Femur (tissue), 1 donor: ENCODE measurements around the gene PTP4A2.
"Not testable (repeated sequence)": the region's sequence is repeated elsewhere in the genome, so short reads cannot be mapped to it uniquely, and the experiment has no call there.

Experiments used
- DNase-seq: peaks from one replicate; pipeline ENCODE4 v3.0.0-alpha.2; 2017

PTP4A2 gene

DNA sequence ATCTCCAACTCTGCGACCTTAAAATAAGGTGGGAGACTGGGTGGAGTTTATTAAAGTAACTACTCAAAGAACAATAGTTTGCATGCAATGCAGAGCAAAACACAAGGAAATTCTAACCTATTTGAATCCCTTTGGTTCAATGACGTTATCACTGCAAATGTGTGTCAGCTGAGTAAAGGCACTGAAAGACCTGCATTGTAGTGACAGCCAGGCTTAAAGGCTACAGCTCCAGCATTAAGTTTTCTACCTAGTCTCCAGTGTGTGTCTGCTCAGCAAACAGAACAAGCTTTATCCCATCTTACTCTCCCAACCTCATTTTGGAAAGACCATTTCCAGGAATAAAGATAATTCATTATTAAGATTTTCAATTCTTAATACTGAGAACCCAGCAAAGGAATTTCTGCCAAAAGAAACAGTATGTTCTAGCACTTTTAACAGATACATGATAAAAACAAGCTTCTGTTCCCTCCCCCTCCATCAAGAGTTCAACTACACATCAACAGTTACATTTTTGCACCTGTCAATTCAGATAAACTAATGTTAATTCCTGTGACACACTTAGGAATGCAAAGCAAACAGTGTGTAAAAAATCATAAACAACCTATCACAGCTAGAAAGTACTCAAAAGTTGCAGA is 14.2 kb downstream of the PTP4A2 start:
- no peak for DNase-seq

DNA sequence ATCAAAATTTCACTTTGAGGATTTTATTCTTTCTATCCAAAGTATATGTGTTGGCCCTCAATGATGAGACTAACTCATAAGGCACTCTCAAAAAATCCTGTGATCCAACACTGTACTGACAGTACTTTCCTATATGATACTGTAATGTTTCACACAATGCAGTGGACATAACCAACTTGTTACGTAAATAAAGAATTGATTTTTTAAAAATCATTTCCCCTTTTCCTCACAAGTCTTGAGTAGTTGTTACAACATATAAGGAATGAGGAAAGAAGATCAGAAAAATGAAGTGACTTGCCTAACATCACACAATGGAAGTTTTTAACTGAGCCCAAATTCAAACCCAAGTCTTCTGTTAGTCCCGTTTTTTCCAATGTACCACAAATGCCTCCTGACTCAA is 17.2 kb downstream of the PTP4A2 start:
- DNase-seq, result no peak

DNA sequence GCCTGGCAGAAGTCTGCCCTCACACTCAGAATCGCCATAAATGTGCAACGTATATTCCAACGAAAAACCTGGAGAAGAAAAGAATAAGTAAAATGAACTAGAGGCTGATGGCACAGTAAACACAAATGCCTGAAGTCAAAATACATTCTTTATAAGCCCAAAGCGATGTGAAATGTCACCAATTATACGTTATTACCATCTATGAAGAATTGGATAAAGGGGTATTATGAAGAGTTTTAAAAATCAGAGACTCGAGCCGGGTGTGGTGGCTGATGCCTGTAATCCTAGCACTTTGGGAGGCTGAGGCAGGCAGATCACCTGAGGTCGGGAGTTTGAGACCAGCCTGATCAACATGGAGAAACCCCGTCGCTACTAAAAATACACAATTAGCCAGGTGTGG is 18.6 kb downstream of the PTP4A2 start:
- DNase-seq, result no peak

DNA sequence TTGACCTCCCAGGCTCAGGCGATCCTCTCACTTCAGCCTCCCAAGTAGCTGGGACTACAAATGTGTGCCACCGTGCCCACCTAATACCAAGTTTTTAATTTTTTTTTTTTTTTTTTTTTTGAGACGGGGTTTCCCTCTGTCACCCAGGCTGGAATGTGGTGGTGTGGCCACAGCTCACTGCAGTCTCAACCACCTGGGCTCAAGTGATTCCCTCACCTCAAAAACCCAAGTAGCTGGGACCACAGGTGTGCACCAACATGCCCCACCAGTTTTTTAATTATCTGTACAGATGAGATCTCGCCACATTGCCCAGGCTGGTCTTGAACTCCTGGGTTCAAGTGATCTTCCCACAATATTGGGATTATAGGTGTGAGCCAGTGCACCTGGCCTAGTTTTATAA is 22.7 kb downstream of the PTP4A2 start:
- no peak for DNase-seq

DNA sequence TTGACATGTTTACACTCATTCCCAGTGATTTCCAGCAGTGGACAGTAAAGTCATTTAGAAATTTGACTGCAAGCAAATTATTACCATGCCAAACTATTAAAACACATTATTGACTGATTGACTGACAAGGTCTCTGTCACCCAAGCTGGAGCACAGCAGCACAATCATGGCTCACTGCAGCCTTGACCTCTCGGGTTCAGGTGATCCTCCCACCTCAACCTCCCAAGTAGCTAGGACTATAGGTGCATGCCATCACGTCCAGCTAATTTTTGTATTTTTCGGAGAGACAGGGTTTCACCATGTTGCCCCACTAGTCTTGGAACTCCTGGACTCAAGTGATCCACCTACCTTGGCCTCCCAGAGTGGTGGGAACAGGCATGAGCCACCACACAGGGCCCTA is 24.2 kb downstream of the PTP4A2 start:
- no peak for DNase-seq

DNA sequence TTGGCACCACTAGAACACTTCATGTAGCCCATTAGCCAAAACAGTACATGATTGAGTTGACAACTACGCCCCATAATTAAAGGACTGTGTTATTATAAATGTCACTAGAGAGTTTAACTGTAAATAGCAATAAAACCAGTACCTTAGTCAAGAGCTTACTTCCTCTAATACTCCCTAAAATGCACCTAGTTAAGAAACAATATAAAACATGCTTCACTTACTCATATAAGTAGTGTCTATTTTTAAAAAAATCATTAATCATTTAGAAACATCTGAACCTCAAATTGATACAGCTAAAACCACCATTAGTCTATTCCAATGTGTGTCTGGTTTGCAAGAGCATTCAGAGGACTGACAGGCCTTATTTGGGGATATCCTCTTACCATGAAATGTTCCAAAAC is 25.3 kb downstream of the PTP4A2 start:
- DNase-seq, result no peak

DNA sequence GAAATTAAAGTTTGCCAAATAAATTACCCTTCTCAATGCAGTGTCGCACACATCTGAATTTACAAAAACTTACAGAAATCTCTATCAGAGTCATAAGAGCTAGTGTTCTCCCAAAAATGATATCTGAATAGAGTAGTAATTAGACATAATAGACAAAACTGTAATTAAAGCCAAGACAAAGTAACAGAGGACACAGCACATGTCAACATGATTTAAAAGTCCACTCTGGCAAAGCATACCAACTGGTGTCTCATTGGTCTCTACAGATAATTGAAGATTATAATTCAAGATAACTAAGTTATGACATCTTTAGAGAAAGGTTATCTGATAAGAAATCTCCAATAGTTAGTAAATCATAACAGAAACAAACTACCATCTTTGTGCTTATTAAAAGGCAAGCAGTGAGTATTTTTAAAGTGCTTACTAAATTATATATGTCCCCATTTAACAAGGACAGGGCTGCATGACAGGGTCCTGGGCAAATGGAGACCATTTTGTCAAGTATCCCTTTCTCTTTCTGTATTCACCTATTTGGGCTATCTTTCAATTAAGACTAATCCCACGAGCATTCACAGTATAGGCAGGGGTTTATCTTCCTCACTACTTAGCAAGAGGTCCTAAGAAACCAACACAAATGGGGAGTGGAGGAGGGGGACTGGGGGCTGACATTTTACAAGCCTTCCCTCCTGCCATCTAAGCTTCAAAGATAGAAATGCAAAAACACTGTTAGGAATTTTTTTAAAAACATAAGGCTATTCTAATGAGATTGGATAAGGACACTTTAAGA is 26.0 kb downstream of the PTP4A2 start:
- DNase-seq, result no peak

DNA sequence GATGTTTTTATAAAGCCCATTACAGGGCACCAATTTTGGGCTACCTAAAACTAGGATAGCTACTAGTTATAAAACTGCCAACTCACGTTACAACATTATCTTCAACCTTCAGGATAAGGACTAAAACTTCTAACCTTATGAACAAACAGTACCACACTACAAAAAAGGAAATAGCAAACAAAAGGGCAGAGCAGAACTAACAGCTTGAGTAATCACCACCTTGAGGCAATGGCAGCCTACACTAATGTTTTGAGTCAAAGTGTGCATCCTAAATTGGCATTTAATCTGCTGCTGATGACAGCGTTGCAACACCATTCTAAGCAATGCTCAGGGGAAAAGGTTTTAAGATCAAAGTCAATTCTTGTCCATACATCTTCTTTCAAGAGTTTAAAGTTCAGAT is 27.2 kb downstream of the PTP4A2 start:
- no peak for DNase-seq

DNA sequence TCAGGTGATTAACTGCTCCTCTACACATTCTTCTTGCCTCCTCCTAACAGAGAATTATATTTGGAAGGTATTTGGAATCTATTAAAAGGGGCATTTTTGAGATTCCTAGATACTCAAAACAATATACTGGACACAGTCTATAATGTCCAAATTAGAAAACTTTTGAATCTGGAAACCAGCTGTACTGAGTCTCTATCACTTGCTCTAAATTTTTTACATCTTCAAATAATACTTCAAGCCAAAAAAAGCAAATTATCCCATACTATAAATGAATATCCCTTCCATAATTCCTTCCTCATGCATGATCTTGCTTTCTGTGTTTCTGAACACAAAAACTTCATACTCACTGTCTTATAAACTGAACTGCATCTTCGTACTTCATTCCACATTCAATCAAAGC is 28.5 kb downstream of the PTP4A2 start:
- no peak for DNase-seq

DNA sequence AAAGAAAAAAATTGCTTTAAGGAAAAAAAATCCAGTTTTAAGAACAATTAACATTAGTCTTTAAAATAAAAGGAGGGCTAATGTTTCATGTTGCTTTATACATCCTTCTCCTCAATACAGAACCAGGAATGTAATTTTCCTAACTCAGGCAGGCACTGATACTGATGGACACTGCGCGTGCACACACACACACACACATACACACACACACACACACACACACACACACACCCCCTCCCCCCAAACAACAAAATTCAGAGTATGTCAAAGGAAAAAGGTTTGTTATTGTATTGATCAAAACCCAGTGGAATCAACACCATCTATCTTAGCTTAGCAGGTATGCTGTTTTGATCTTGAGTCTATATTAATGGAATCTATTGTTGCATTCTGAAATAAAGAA is 31.6 kb downstream of the PTP4A2 start:
- DNase-seq, result no peak

DNA sequence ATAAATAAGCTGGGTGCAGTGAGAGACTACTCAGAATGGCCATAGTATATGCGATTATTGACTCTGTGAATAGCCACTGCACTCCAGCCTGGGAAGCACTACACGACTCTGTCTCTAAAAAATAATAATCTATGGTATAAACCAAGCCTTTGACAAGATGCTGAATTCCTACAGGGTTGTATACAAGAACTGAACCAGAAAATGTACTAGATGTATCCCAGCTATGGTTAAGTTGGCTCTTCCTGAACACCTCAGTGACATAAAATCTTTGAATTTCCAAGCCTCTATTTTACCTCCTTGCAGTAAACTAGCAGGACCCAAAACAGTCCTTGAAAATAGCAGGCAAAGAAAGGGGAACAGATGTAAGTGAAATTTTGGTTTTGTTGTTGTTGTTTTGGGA is 32.5 kb downstream of the PTP4A2 start:
- DNase-seq, result no peak

DNA sequence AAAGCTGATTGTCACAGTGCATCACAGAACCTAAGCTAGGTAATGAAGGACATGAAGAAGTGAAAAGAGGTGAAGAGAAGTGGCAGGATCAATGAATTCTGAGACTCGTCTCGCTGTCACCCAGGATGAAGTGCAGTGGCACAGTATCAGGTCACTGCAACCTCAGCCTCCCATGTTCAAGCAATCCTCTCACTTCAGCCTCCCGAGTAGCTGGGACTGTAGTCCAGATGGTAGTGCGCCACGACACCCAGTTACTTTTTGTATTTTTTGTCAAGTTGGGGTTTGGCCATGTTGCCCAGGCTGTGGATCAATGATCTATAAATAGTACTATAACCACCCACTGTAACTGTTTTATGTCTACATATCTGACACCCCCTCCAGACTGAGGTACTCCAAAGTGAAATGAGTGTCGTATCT is 33.1 kb downstream of the PTP4A2 start:
- no peak for DNase-seq

DNA sequence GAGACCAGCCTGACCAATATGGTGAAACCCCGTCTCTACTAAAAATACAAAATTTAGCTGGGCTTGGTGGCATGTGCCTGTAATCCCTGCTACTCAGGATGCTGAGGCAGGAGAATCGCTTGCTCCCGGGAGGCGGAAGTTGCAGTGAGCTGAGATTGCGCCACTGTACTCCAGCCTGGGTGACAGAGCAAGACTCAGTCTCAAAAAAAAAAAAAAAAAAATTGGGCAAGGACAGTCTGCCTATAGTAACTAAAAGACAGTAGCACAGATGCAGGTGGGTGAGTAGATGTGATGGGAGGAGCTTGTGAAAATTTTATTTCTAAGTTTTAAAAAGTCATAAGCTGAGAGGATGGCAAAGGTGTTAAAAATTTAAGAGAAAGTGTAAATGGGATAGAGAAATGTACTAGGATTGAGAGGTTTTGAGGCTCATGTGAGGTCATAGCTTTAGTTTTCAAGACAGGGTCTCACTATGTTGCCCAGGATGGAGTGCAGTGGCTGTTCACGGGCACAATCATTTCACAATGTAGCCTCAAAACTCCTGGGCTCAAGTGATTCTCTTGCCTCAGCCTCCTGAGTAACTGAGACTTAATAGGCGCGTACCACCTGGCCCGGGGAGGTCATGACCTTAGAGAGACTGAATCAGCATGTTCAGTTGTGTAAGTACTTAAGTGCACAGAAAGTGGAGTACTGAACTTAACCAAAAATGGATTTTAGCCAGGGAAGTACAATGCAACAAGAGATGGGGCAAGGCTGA is 33.7 kb downstream of the PTP4A2 start:
- no peak for DNase-seq

DNA sequence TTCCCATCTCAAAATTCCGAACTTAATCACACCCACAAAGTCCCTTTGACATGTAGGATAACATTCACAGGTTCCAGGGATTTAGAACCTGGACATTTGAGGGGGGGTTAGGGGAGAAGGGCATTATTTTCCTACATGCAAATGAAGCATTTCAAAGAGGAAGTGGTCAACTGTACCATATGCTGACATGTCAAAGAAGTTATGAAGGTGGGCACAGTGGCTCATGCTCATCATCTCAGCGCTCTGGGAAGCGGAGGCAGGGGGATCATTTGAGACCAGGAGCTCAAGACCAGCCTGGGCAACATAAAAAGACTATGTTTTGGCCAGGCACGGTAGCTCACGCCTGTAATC is 35.7 kb downstream of the PTP4A2 start:
- no peak for DNase-seq

DNA sequence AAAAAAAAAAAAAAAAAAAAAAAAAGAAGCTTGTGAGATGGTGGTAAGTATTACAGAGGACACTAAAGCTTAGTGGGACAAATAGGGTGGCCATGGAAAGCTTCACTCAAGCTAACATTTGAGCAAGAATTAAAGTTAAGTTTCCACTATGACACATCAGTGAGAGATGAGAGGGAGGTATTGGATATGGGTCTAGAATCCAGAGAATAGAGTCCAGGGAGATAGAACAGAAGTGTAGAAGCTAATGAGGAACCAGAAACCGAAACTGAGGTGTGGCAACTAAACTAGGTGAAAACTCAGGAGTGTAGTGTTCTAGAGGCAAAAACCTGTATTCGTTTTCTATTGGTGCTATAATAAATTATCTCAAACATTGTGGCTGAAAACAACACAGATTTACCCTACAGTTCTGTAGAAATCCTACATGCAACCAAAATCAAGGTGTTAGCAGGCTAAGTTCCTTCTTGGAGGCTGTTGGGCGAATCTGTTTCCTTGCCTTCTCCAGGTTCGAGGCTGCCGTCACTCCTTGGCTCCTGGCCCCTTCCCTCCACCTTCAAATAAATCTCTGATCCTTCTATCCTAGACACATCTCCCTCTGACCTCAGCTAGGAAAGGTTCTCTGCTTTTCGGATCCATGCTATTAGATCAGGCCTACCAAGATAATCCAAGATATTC is 36.2 kb downstream of the PTP4A2 start:
- no peak for DNase-seq

DNA sequence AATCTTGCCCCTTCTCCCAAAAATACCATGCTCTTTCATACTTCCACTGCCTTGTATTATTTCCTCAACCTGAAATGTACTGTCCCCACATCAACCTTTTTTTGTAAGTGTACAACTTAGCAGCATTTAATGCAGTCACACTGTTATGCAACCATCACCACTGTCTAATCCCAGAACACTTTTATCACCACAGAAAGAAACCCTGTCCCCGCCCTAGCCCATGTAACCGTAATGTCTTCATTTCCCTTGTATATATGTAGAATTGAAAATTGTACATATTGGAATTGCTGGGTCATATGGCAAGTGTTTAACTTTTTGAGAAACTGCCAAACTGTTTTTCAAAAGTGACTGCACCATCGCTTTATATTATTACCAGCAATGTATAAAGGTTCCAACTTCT is 37.4 kb downstream of the PTP4A2 start:
- DNase-seq, result no peak

DNA sequence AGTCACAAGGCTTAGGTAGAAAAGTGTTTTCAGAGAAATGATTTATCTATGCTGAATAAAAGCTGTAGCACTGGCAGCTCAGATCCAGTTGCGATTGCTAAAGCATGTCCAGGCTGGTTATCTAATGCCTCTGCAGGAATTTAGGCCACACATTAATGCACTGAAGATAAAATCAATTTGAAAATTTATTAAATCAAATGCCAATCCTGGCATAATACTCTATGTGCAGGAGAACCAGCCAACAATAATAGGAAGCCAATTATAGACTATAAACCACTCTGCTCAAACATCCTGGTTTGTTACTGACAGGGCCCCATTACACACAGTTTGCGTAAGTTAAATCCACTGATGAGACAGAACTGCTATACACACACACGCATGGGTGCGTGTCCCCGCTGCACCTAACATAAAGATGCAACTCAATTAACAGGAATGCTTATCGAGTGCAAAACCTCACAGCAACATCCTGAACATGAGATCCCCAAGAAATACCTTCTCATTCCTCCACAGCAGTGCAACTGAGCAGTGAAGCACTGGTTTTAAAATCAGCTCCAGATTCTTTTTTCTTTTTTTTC is 40.6 kb downstream of the PTP4A2 start:
- no peak for DNase-seq

DNA sequence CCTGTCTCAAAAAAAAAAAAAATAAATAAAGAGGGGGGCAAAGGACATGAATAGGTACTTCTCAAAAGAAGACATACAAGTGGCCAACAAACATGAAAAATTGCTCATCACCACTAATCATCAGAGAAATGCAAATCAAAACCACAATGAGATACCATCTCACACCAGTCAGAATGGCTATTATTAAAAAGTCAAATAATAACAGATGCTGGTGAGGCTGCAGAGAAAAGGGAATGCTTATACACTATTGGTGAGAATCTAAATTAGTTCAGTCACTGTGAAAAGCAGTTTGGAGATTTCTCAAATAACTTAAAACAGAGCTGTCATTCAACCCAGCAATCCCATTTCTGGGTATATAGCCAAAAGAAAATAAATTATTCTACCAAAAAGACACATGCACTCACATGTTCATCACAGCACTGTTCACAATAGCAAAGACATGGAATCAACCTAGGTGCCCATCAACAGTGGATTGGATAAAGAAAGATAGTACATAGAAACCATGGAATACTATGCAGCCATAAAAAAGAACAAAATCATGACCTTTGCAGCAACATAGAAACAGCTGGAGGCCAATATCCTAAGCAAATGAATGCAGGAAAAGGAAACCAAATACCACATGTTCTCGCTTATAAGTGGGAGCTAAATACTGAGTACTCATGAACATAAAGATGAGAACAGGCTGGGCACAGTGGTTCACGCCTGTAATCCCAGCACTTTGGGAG is 42.5 kb downstream of the PTP4A2 start:
- DNase-seq, result not testable (repeated sequence)

DNA sequence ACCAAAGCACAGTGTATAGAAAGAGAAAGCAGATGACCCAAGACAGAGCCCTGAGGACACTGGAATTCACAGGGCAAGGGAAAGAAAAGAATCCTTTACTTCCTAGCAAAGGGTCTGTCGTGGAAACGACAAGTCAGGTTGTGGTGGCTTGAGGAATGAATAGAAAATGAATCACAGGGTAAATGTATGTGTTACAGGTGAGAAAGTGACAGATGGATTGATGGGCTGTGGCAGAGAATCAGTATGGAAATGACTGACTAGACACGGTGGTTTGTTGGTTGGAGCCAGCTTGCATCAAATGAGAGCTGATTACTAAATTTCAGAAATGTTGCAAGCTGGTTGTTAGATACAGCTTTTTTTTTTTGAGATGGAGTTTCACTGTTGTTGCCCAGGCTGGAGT is 46.9 kb downstream of the PTP4A2 start:
- DNase-seq, result no peak

DNA sequence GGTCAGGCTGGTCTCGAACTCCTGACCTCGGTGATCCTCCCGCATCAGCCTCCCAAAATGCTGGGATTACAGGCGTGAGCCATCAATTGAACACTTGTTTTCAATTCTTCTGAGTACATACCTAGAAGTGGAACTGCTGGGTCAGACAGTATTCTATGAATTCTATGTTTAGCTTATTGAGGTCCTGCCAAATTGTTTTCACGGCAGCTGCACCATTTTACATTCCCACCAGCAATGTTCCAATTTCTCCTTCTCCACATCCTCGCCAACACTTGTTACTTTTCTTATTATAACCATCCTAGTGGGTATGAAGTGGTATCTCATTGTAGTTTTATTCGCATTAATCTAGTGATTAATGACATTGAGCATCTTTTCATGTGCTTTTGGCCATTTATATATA is 49.9 kb downstream of the PTP4A2 start:
- DNase-seq, result no peak

DNA sequence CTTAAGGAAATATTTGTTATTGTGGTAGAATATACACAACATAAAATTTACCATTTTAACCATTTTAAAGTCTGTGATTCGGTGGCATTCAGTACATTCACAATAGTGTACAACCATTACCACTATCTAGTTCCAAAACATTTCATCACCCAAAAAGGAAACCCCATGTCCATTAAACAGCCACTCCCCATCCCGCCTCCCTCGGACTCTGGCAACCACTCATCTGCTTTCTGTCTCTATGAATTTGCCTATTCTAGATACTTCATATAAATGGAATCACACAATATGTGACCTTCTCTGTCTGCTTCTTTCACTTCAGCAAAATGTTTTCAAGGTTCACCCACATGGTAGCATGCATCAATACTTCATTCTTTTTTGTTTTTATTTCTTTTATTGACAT is 51.3 kb downstream of the PTP4A2 start:
- DNase-seq, result no peak

DNA sequence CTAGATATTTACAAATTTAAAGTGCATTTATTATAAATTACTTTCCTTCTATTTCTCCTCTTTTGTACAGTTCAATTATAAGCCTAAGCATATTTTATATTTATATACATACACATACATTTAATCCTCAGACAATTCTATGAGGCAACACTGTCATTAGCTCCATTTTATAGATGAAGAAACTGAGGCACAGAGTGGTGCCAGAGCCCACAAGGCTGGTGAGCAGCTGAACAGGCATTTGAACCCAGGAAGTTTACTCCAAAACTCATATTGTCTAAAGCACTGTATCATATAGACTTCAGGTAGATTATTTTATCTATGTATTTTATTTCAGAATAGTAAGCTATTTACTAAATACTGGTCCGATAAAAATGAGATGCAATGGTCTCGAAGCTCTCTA is 52.3 kb downstream of the PTP4A2 start:
- DNase-seq, result no peak
